ENCODE results near the gene UBR3.

DNA sequence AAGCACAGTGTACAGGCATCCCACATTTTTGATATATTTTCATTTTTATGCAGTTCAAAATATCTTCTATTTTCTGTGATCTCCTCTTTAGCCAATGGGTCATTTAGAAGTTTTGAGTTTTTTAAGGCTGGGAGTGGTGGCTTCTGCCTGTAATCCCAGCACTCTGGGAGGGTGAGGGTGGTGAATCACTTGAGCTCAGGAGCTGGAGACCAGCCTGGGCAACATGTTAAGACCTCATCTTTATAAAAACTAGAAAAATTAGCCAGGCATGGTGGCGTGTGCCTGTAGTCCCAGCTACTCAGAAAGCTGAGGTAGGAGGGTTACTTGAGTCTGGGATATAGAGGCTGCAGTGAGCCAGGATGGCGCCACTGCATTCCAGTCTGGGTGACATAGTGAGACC, 17.8 kb downstream of the UBR3 start:
- TF ChIP-seq GATA2 (IDR thresholded peaks at IDR 0.05; ENCODE audit: low read depth, low read length) (no peak), GATA3 (IDR thresholded peaks at IDR 0.05; ENCODE audit: low read depth, low read length) (no peak)

All from SH-SY5Y (cell line).